ENCODE data around the gene KAZALD1. TPM values are rescaled to one million over a fixed set of nuclear protein-coding genes. Genes with fewer than 3 reads are reported as not detected.

Gene KAZALD1
- total RNA-seq, 1 experiment from 2014 or later, result 12.5 TPM

GRCh38 chr10:101076630-101077029 lies 14.8 kb downstream of the KAZALD1 start:
- no peak for TF ChIP-seq EZH2 (IDR thresholded peaks at IDR 0.05; ENCODE audit: borderline replicate concordance, low read depth, low read length, poor library complexity, severe bottlenecking)
- no peak for TF ChIP-seq CTCF (conservative IDR thresholded peaks at IDR 0.05; ENCODE audit: low read depth, low read length)
- ChIA-PET POLR2A (ENCODE audit: low non-redundant PET) (no interaction called here), CTCF (interaction anchor here (0.5 kb wide), 1 partner anchor 36 kb away, joined by 12 read pairs; no protein-coding TSS in a partner anchor)
- DNase-seq (ENCODE audit: low spot score), result no peak
- Histone ChIP-seq H3K9me3 (ENCODE audit: low read depth, low read length, poor library complexity, severe bottlenecking) (no peaks in the 10 kb centered on the region), H3K27ac (ENCODE audit: low read depth, low read length, poor library complexity, severe bottlenecking) (no peak overlapping the region), H3K36me3 (ENCODE audit: insufficient read depth, low read length, poor library complexity, severe bottlenecking) (no peaks in the 10 kb centered on the region), H3K4me3 (ENCODE audit: low read depth, low read length, poor library complexity, severe bottlenecking) (no peak overlapping the region), H3K4me1 (ENCODE audit: insufficient read depth, low read length, poor library complexity, severe bottlenecking) (no peaks in the 10 kb centered on the region), H3K27me3 (replicated peaks; ENCODE audit: insufficient read depth, low read depth, low read length, poor library complexity) (peaks cover 17% of the 10 kb centered on the region)
- intact Hi-C loops (cut with micrococcal nuclease; ENCODE audit: unreplicated experiment), result no loop called here
- no TSS peak for BruUV-seq (replicated peaks)

- Histone ChIP-seq H3K27me3 (replicated peaks; ENCODE audit: insufficient read depth, low read depth, low read length, poor library complexity) (peaks cover 40% of the 10 kb centered on the region), H3K36me3 (ENCODE audit: insufficient read depth, low read length, poor library complexity, severe bottlenecking) (no peaks in the 10 kb centered on the region), H3K4me1 (ENCODE audit: insufficient read depth, low read length, poor library complexity, severe bottlenecking) (no peaks in the 10 kb centered on the region), H3K27ac (ENCODE audit: low read depth, low read length, poor library complexity, severe bottlenecking) (no peak overlapping the region), H3K9me3 (ENCODE audit: low read depth, low read length, poor library complexity, severe bottlenecking) (no peaks in the 10 kb centered on the region), H3K4me3 (ENCODE audit: low read depth, low read length, poor library complexity, severe bottlenecking) (no peak overlapping the region)
- POLR2A ChIA-PET (ENCODE audit: low non-redundant PET), result no interaction called here
- intact Hi-C loops (cut with micrococcal nuclease; ENCODE audit: unreplicated experiment), result no loop called here
- TF ChIP-seq CTCF (conservative IDR thresholded peaks at IDR 0.05; ENCODE audit: low read depth, low read length) (no peak), EZH2 (IDR thresholded peaks at IDR 0.05; ENCODE audit: borderline replicate concordance, low read depth, low read length, poor library complexity, severe bottlenecking) (no peak)
- CTCF ChIA-PET, result no interaction called here
- BruUV-seq (replicated peaks), result no TSS peak
- DNase-seq (ENCODE audit: low spot score), result no peak
These were observed 18.1 kb downstream of the KAZALD1 start for GRCh38 chr10:101079874-101080273.

GRCh38 chr10:101080933-101081931 lies 19.4 kb downstream of the KAZALD1 start:
- no TSS peak for BruUV-seq (replicated peaks)
- Histone ChIP-seq H3K27ac (ENCODE audit: low read depth, low read length, poor library complexity, severe bottlenecking) (no peak overlapping the region), H3K9me3 (ENCODE audit: low read depth, low read length, poor library complexity, severe bottlenecking) (no peaks in the 10 kb centered on the region), H3K27me3 (replicated peaks; ENCODE audit: insufficient read depth, low read depth, low read length, poor library complexity) (peaks cover 44% of the 10 kb centered on the region), H3K36me3 (ENCODE audit: insufficient read depth, low read length, poor library complexity, severe bottlenecking) (no peaks in the 10 kb centered on the region), H3K4me3 (ENCODE audit: low read depth, low read length, poor library complexity, severe bottlenecking) (no peak overlapping the region), H3K4me1 (ENCODE audit: insufficient read depth, low read length, poor library complexity, severe bottlenecking) (no peaks in the 10 kb centered on the region)
- no peak for TF ChIP-seq EZH2 (IDR thresholded peaks at IDR 0.05; ENCODE audit: borderline replicate concordance, low read depth, low read length, poor library complexity, severe bottlenecking)
- no peak for TF ChIP-seq CTCF (conservative IDR thresholded peaks at IDR 0.05; ENCODE audit: low read depth, low read length)
- no peak for DNase-seq (ENCODE audit: low spot score)
- intact Hi-C loops (cut with micrococcal nuclease; ENCODE audit: unreplicated experiment), result no loop called here
- ChIA-PET CTCF (no interaction called here), POLR2A (ENCODE audit: low non-redundant PET) (no interaction called here)

Measured in A673 (cell line).